IPS DF 19.7 (cell line): ENCODE results near the gene TMEM60.
"Not testable (repeated sequence)": the region's sequence is repeated elsewhere in the genome, so short reads cannot be mapped to it uniquely, and the experiment has no call there.

Experiments
- DNase-seq: peaks from one replicate; pipeline ENCODE4 v3.0.0-alpha.2; 2013; ENCODE audit warnings: low read depth, low spot score

TMEM60 gene, protein sequence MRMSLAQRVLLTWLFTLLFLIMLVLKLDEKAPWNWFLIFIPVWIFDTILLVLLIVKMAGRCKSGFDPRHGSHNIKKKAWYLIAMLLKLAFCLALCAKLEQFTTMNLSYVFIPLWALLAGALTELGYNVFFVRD

GRCh38 chr7:77798394-77799077 is at the start of gene TMEM60, which contains the start of gene PHTF2:
TMEM60 (minus strand) TSS chr7:77798434; CDS start chr7:77794373, 4,061 bp downstream.
PHTF2 (plus strand) TSS chr7:77798773.
- DNase-seq: peak; percentile 99

DNA sequence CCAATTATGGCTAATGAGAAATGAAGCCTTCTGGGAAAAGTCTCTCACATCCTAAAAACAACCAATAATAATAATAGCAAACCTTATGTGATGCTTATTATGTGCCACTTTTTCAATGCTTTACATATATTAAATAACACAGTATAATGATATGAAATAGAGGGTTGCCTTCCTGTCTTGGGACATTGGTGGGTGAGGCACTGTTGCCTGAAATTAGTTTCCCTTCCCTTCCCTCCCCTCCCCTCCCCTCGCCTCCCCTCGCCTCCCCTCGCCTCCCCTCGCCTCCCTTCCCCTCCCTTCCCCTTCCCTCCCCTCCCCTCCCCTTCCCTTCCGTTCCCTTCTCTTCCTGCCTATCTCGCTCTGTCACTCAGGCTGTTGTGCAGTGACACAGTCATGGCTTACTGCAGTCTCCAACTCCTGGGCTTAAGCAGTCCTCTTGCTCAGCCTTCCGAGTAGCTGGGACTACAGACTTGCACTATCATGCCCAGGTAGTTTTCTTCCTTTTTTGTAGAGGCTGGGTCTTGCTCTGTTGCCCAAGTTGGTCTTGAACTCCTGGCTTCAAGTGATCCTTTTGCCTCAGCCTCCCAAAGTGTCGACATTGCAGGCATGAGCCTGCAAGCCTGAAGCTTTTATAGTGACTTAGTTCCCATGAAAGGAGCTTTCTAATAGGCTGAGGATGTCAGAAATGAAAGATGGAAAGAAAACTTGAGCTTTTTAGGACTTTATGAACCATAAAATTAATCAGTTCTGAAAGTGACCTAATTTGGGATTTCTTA is 48.3 kb upstream of the TMEM60 start:
- DNase-seq: no peak

GRCh38 chr7:77843194-77843593 is 45.0 kb upstream of the TMEM60 start:
- DNase-seq: no peak

GRCh38 chr7:77839919-77840318 is 41.7 kb upstream of the TMEM60 start:
- no peak for DNase-seq

GRCh38 chr7:77838929-77839491 is 40.8 kb upstream of the TMEM60 start:
- no peak for DNase-seq

- no peak for DNase-seq
Observed at GRCh38 chr7:77837966-77838365, 39.7 kb upstream of the TMEM60 start.

- DNase-seq: no peak
Observed at GRCh38 chr7:77837275-77837674, 39.0 kb upstream of the TMEM60 start.

- DNase-seq: not testable (repeated sequence)
Observed at GRCh38 chr7:77836425-77836824, 38.2 kb upstream of the TMEM60 start.

DNA sequence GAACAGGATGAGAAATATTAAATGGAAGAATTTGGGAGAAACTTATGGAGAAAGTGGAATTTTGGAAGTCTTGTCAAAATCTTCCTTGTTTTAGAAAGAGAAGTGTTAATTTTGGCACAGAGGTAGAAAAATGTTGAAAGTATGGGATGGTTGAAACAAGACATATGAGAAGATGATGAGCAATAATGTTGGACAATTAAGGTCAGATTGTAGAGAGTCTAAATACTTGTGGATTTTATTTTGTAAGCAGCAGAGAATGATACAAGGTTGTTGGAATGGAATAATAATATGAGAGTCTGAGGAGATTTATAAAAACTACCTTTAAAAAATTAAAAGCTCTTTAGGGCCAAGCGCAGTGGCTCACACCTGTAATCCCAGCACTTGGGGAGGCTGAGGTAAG is 34.9 kb upstream of the TMEM60 start:
- no peak for DNase-seq

DNA sequence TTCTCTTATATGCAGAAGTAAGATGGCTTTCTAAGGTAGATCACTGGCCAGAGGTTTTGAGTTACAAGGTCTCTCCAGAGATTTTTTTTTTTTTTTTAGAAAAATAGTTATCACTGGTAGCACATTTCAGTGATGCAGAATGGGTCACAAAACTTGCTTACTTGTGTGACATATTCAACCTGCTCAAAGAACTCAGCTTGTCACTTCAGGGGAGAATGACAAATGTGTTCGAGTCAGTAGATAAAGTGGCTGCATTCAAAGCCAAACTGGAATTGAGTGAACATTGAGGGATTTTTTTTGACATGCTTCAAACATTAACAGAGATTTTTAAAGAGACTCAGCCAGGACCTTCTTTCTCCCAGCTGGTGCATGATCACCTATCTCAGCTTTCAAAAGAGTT is 33.7 kb upstream of the TMEM60 start:
- DNase-seq: no peak

- no peak for DNase-seq
Observed at GRCh38 chr7:77831481-77831880, 33.2 kb upstream of the TMEM60 start.

DNA sequence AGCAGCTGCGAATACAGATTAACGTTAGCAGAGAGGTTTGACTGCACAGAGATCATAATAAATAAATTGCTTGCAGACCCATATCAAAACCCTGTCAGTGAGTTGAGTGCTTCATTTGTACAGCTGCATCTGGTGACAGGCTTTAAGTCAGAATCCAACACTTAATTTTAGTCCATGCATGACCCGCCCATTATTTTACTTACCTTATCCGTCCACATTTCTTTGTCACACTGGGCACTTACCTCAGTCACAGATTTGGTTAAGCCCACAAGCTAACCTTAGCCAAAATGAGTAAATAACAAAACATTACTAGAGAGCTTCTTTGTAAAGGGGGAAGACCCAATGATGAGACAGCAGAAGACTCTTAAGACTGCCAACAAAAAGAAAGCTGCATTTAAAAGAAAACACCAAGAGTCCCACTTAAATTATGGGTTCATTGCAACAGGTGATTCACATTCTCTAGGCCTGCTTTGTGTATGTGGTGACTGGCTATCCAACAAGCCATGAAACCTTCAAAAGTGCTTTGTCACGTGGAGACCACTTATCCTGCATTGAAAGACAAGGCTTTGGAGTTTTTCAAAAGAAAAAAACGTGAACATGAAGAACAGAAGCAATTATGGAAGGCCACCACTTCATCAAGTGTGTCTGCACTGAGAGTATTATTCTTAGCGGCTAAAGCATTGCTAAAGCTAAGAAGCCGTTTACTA is 32.6 kb upstream of the TMEM60 start:
- DNase-seq: no peak

DNA sequence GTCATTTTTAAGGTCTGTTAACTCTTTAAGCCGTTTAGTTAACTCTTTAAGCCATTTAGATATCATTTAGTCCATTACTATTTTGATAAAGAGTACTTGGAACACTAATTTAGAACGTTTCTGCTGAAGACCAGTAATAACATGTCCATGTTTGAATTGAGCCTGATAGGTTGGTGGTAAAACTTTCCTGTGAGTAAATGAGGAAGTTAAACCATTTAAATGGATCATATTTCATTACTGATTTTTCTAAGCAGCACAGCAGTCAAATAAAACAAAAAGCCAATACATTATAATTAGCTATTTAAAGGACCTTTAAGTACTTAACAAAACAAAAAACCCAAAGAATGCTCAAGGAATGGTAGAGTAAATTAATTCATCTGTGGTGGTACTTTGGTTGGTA is 29.8 kb upstream of the TMEM60 start:
- no peak for DNase-seq

GRCh38 chr7:77826300-77826699 is 28.1 kb upstream of the TMEM60 start:
- DNase-seq: no peak

DNA sequence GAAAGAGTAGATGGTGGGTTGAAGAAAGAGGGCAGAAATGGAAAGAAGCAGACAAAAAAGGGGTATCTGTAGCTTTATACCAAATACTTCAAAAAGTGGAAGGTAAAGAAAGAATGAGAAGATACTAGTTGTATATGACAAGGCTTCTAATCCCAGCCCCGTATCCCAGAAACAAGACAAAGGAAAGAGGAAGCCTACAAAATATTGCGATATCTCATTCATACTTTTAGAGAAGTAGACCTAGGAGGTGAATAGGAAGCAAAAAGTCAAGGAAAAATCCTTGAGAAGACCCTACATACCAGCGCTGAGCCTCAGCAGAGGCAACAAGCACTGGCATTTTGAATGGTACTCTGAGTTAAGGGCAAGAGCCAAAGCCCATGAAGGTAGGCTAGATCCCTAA is 26.9 kb upstream of the TMEM60 start:
- DNase-seq: no peak

DNA sequence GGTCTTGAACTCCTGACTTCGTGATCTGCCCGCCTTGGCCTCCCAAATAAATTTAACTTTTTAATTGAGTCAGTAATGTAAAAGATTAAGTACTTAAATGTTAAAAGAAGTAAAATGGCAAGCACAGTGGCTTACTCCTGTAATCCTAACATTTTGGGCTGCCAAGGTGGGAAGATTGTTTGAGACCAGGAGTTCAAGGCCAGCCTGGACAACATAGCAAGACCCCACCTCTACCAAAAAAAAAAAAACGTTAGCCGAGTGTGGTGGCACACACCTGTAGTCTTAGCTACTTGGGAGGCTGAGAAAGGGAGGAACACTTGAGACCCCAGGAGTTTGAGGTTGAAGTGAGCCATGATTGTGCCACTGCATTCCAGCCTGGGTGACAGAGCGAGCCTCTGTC is 26.4 kb upstream of the TMEM60 start:
- no peak for DNase-seq

DNA sequence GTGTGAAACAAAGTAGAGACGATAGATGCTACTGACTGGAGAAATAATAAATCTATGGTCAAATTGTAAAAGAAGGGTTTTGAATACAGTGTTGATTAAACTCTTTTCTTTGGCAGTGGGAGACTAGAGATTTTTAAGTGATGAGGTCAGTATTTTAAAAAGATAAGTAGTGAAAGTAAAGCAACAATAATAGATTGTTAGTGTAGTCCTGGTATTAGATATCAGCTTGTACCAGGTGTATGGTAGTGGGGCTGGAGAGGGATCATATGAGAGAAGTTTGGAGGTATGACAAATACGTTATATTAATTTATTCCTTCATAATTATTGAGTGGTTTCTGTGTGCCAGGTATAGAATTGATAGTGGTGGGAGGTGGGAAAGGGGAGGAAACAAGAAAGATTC is 25.6 kb upstream of the TMEM60 start:
- no peak for DNase-seq

DNA sequence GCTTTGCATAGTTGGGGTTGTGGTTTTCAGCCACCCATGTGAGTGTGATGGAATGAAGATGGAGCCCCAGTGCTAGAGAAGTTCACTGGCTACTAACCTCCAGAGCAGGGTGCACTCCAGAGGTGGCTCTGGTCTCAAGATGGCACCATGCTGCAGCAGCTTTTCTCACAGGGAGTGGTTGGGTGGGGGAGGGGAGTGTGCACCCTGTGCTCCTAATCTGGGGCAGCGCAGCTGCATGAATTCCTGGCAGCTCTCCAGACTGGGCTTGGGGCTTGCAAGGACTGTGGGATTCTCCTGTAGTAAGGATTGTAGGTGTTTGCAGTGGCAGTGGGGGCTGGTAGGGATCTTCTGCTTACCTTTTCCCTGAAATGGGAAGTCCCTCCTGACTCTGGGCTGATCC is 24.0 kb upstream of the TMEM60 start:
- no peak for DNase-seq

DNA sequence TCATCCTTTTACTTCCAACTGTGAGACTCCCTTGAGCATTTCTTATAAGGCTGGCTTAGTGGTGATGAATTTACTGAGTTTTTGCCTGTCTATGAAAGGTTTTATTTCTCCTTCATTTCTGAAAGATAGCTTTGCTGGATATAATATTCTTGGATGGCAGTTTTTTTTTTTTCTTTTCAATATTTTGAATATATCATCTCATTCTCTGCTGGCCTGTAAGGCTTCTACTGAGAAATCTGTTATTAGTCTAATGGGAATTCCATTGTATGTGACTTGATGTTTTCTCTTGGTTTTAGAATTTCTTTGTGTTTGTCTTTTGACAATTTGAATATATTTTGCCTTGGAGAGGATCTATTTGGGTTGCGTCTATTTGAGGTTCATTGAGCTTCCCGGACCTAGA is 22.7 kb upstream of the TMEM60 start:
- no peak for DNase-seq

DNA sequence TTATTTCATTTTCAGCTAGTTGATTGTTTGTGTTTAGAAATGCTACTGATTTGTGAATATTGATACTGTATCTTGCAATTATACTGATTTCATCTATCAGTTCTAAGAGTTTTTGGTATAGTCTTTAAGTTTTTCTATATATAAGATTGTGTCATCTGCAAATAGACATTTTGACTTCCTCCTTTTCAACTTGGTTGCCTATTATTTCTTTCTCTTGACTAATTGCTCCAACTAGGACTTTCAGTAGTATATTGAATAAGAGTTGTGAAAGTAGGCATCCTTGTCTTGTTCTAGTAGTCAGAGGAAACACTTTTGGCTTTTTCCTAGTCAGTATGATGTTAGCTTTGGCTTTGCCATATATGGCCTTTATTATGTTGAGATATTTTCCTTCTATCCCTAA is 20.8 kb upstream of the TMEM60 start:
- DNase-seq: no peak

DNA sequence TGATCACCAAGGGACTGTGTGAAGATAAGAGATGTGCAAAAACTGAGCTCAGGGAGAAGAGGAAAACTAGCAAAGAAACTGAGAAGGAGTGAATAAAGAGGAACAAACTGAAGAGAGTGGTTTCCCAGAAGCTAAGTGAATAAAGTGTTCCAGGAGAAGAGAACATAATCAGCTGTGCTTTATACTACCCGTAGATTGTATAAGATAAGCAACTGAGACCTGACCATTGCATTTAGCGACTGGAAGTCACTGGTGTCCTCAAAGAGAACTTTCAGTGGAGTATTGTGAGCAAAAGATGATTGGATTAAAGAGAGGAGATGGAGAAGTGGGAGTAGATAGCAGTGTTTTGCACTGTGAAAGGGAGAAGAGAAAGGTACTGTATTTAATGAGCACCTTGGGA is 14.9 kb upstream of the TMEM60 start:
- DNase-seq: no peak

- no peak for DNase-seq
Observed at GRCh38 chr7:77812290-77812685, 14.1 kb upstream of the TMEM60 start.
